Osteoblast (primary cell): ENCODE data around the gene MTHFSD. TPM values are rescaled to one million over a fixed set of nuclear protein-coding genes. Genes with fewer than 3 reads are reported as not detected.

Experiments used
- DNase-seq: peaks from one replicate; pipeline ENCODE4 v3.0.0; 2011; ENCODE audit warnings: low spot score, mixed read lengths; ENCODE audit not compliant: insufficient read length; ENCODE audit errors: missing footprints
- H2AFZ ChIP-seq: 2 replicates; pipeline ENCODE4 v1.6.0; 2011; ENCODE audit warnings: mild to moderate bottlenecking, low read length
- H3K27ac ChIP-seq: 2 replicates; pipeline ENCODE4 v1.5.1; 2011; ENCODE audit warnings: mild to moderate bottlenecking, low read depth, low read length, moderate library complexity
- H3K27me3 ChIP-seq: 2 replicates; pipeline ENCODE4 v1.6.0; 2012; ENCODE audit warnings: mild to moderate bottlenecking, control low read depth, inconsistent platforms, low read length, moderate library complexity; ENCODE audit not compliant: insufficient read depth
- H3K36me3 ChIP-seq: 2 replicates; pipeline ENCODE4 v1.5.1; 2011; ENCODE audit warnings: mild to moderate bottlenecking, low read length, control low read depth, moderate library complexity; ENCODE audit not compliant: insufficient read depth
- H3K4me1 ChIP-seq: 2 replicates; pipeline ENCODE4 v1.5.1; 2011; ENCODE audit warnings: mild to moderate bottlenecking, low read length, control low read depth, moderate library complexity; ENCODE audit not compliant: insufficient read depth
- H3K4me2 ChIP-seq: 2 replicates; pipeline ENCODE4 v1.6.0; 2011; ENCODE audit warnings: mild to moderate bottlenecking, low read length; ENCODE audit not compliant: insufficient read depth
- H3K4me3 ChIP-seq: fragments of 200-600 bp; sonication (generic); 3 replicates; pipeline ENCODE4 v1.5.1; 2012; ENCODE audit warnings: mild to moderate bottlenecking, low read length, inconsistent platforms; ENCODE audit not compliant: insufficient read depth
- H3K79me2 ChIP-seq: 2 replicates; pipeline ENCODE4 v1.6.0; 2012; ENCODE audit warnings: mild to moderate bottlenecking, low read length, control low read depth, inconsistent platforms; ENCODE audit not compliant: insufficient read depth
- H3K9me3 ChIP-seq: 2 replicates; pipeline ENCODE4 v1.5.1; 2011; ENCODE audit warnings: low read depth, low read length, control low read depth
- H4K20me1 ChIP-seq: 2 replicates; pipeline ENCODE4 v1.6.0; 2012; ENCODE audit warnings: mild to moderate bottlenecking, low read length, control low read depth; ENCODE audit not compliant: insufficient read depth
- CTCF ChIP-seq: IDR thresholded peaks from 2 replicates; pipeline ENCODE4 v1.5.1; 2011; ENCODE audit warnings: mild to moderate bottlenecking, low read depth, low read length, moderate library complexity; ENCODE audit errors: extremely low read depth
- total RNA-seq: library from RNA; depleted of rRNA; stranded (reverse); fragments of >200 nt; gene quantifications from 2 replicates; pipeline ENCODE4 v1.2.3, GENCODE V29; 2012

Gene MTHFSD
- total RNA-seq, 1 donor: 18.5 TPM

- H3K4me2 ChIP-seq: peak overlapping the region; percentile 80
- no peaks in the 10 kb centered on the region for H3K79me2 ChIP-seq
- H3K27ac ChIP-seq: no peak overlapping the region
- H4K20me1 ChIP-seq: no peaks in the 10 kb centered on the region
- no peaks in the 10 kb centered on the region for H3K36me3 ChIP-seq
- DNase-seq: peak; percentile 75
- peak overlapping the region; percentile 71 for H2AFZ ChIP-seq
- peak overlapping the region; percentile 40 for H3K4me3 ChIP-seq
- TF ChIP-seq CTCF: no peak
- peaks cover 82% of the 10 kb centered on the region for H3K27me3 ChIP-seq
- no peaks in the 10 kb centered on the region for H3K9me3 ChIP-seq
- peaks cover 9% of the 10 kb centered on the region for H3K4me1 ChIP-seq
Observed at GRCh38 chr16:86520317-86521210, 34.5 kb downstream of the MTHFSD start.

GRCh38 chr16:86519649-86520316, 35.3 kb downstream of the MTHFSD start:
- no peaks in the 10 kb centered on the region for H3K79me2 ChIP-seq
- H3K4me3 ChIP-seq: peak overlapping the region; percentile 40
- H3K9me3 ChIP-seq: no peaks in the 10 kb centered on the region
- H3K36me3 ChIP-seq: no peaks in the 10 kb centered on the region
- H3K27me3 ChIP-seq: peaks cover 88% of the 10 kb centered on the region
- H2AFZ ChIP-seq: no peak overlapping the region
- peak; percentile 92 for TF ChIP-seq CTCF
- no peaks in the 10 kb centered on the region for H4K20me1 ChIP-seq
- DNase-seq: peak; percentile 97
- H3K4me1 ChIP-seq: peaks cover 9% of the 10 kb centered on the region
- no peak overlapping the region for H3K27ac ChIP-seq
- H3K4me2 ChIP-seq: peak overlapping the region; percentile 80

- H4K20me1 ChIP-seq: no peaks in the 10 kb centered on the region
- H2AFZ ChIP-seq: no peak overlapping the region
- H3K9me3 ChIP-seq: no peaks in the 10 kb centered on the region
- no peak overlapping the region for H3K4me2 ChIP-seq
- H3K27me3 ChIP-seq: peaks cover 88% of the 10 kb centered on the region
- H3K36me3 ChIP-seq: no peaks in the 10 kb centered on the region
- H3K27ac ChIP-seq: no peak overlapping the region
- DNase-seq: peak; percentile 58
- no peak for TF ChIP-seq CTCF
- H3K4me3 ChIP-seq: no peak overlapping the region
- no peaks in the 10 kb centered on the region for H3K79me2 ChIP-seq
- peaks cover 9% of the 10 kb centered on the region for H3K4me1 ChIP-seq
Observed at GRCh38 chr16:86519007-86519648, 35.9 kb downstream of the MTHFSD start.
